ENCODE data around the gene WDR33. TPM values are rescaled to one million over a fixed set of nuclear protein-coding genes. Genes with fewer than 3 reads are reported as not detected.
"Not testable (repeated sequence)": the region's sequence is repeated elsewhere in the genome, so short reads cannot be mapped to it uniquely, and the experiment has no call there.

WDR33 gene
- total RNA-seq, 2 experiments from 2014 or later: 71.4 to 74.6 TPM

DNA sequence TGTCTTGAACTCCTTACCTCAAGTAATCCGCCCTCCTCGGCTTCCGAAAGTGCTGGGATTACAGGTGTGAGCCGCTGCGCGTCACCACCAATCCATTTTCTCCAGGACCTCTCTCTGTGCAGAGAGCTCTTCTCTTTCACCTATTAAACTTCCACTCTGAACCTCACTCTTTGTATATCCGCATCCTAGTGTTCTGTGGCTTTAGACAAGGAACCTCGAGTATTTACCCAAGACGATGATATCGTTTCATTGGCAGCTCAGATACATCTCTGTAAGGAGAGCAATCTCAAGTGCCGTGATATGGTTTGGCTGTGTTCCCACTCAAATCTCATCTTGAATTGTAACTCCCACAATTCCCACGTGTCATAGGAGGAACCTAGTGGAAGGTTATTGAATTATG lies 15.1 kb upstream of the WDR33 start:
- TF ChIP-seq CTCF (IDR thresholded peaks at IDR 0.05): no peak
- DNase-seq (no peak), ATAC-seq (no peak)
- no peak overlapping the region for H3K27ac Mint-ChIP-seq
- intact Hi-C loops (cut with micrococcal nuclease): no loop called here
- H3K27me3 Mint-ChIP-seq: no peaks in the 10 kb centered on the region
- peaks cover 17% of the 10 kb centered on the region for H3K36me3 Mint-ChIP-seq (ENCODE audit: low read depth)
- CTCF ChIA-PET: no interaction called here
- peaks cover 32% of the 10 kb centered on the region for H3K9me3 Mint-ChIP-seq
- peaks cover 25% of the 10 kb centered on the region for H3K4me1 Mint-ChIP-seq (ENCODE audit: low read depth)
- no peak overlapping the region for H3K4me3 Mint-ChIP-seq
- POLR2A ChIA-PET: interaction anchor here (0.7 kb wide), 1 partner anchor 15 kb away, joined by 5 read pairs; the partner anchor contains the start of gene WDR33

GRCh38 chr2:127820080-127820668 lies 9.2 kb upstream of the WDR33 start:
- ChIA-PET POLR2A (interaction anchor here (0.8 kb wide), 1 partner anchor 9 kb away, joined by 4 read pairs; no protein-coding TSS in a partner anchor), CTCF (no interaction called here)
- no peak overlapping the region for H3K4me3 Mint-ChIP-seq
- no peak for TF ChIP-seq CTCF (IDR thresholded peaks at IDR 0.05)
- peaks cover 18% of the 10 kb centered on the region for H3K9me3 Mint-ChIP-seq
- H3K4me1 Mint-ChIP-seq (ENCODE audit: low read depth): no peaks in the 10 kb centered on the region
- DNase-seq (no peak), ATAC-seq (no peak)
- intact Hi-C loops (cut with micrococcal nuclease): no loop called here
- no peaks in the 10 kb centered on the region for H3K36me3 Mint-ChIP-seq (ENCODE audit: low read depth)
- no peak overlapping the region for H3K27ac Mint-ChIP-seq
- no peaks in the 10 kb centered on the region for H3K27me3 Mint-ChIP-seq

DNA sequence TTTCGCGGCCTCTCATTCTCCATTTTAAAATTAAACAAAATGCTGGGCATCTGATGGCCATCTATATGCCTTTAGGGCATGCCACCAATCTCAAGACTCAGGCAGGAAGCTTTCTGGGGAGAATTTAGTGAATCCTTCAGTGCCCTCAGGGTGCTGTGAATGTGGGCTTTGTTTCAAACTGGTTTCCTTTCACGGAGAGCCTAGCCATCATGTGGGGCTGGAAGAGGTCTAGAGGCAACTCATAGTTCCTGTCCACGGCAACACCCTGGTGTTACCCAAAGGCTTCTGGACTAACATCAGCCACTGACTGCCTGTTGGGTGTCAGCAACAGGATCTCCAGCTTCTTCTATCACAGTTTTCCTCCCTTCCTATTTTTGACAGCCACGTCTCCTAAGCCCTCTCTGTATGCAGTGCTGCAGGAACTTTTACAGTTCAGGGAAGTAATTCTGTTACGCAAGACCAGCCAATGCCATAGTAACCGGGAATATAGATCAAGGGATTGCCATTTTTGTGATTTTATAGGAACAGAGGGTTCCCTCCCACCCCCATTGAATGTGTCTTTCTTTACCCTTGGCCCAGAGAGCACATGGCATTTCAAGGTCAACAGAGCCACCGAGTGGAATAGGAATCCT lies 7.9 kb upstream of the WDR33 start:
- CTCF ChIA-PET: no interaction called here
- H3K4me1 Mint-ChIP-seq (ENCODE audit: low read depth): no peaks in the 10 kb centered on the region

GRCh38 chr2:127818241-127818640 lies 7.3 kb upstream of the WDR33 start:
- H3K27ac Mint-ChIP-seq: no peak overlapping the region
- H3K4me1 Mint-ChIP-seq (ENCODE audit: low read depth): no peaks in the 10 kb centered on the region
- POLR2A ChIA-PET: interaction anchor here (0.8 kb wide), 1 partner anchor 13 kb away, joined by 4 read pairs; no protein-coding TSS in a partner anchor
- ATAC-seq: no peak
- H3K9me3 Mint-ChIP-seq: peaks cover 18% of the 10 kb centered on the region
- H3K36me3 Mint-ChIP-seq (ENCODE audit: low read depth): no peaks in the 10 kb centered on the region
- CTCF ChIA-PET: no interaction called here
- DNase-seq: no peak
- peaks cover under 1% of the 10 kb centered on the region for H3K27me3 Mint-ChIP-seq
- TF ChIP-seq CTCF (IDR thresholded peaks at IDR 0.05): no peak
- intact Hi-C loops (cut with micrococcal nuclease): no loop called here
- no peak overlapping the region for H3K4me3 Mint-ChIP-seq

More for the DNA sequence above, 7.9 kb upstream of the WDR33 start:
- Mint-ChIP-seq H3K9me3 (peaks cover 18% of the 10 kb centered on the region), H3K27ac (no peak overlapping the region), H3K4me3 (no peak overlapping the region), H3K27me3 (no peaks in the 10 kb centered on the region), H3K36me3 (ENCODE audit: low read depth) (no peaks in the 10 kb centered on the region)
- DNase-seq: no peak
- POLR2A ChIA-PET: interaction anchor here (0.8 kb wide), 1 partner anchor 14 kb away, joined by 4 read pairs; no protein-coding TSS in a partner anchor
- ATAC-seq: no peak
- no peak for TF ChIP-seq CTCF (IDR thresholded peaks at IDR 0.05)
- intact Hi-C loops (cut with micrococcal nuclease): no loop called here

- no peak for ATAC-seq
- Mint-ChIP-seq H3K36me3 (ENCODE audit: low read depth) (peaks cover 10% of the 10 kb centered on the region), H3K9me3 (peaks cover 3% of the 10 kb centered on the region), H3K27me3 (peaks cover 3% of the 10 kb centered on the region), H3K4me1 (ENCODE audit: low read depth) (peaks cover 11% of the 10 kb centered on the region), H3K27ac (no peak overlapping the region), H3K4me3 (no peak overlapping the region)
- no peak for DNase-seq
- CTCF ChIA-PET: interaction anchor here (1.4 kb wide), 1 partner anchor 9 kb away, joined by 3 read pairs; no protein-coding TSS in a partner anchor
- no peak for TF ChIP-seq CTCF (IDR thresholded peaks at IDR 0.05)
- POLR2A ChIA-PET: no interaction called here
- intact Hi-C loops (cut with micrococcal nuclease): no loop called here
These were observed 3.7 kb upstream of the WDR33 start for GRCh38 chr2:127814677-127815076.

- ATAC-seq; H3K27me3 Mint-ChIP-seq; H3K9me3 Mint-ChIP-seq; H3K4me3 Mint-ChIP-seq; DNase-seq; H3K27ac Mint-ChIP-seq; intact Hi-C loops (cut with micrococcal nuclease): not testable (repeated sequence)
- Mint-ChIP-seq H3K4me1 (ENCODE audit: low read depth) (peaks cover 25% of the 10 kb centered on the region), H3K36me3 (ENCODE audit: low read depth) (peaks cover 18% of the 10 kb centered on the region)
- ChIA-PET POLR2A (interaction anchor here (1.4 to 1.8 kb wide), 4 partner anchors 10 to 136 kb away, joined by 3 to 12 read pairs (median 5); no protein-coding TSS in a partner anchor), CTCF (interaction anchor here (1.2 to 3.6 kb wide), 4 partner anchors 17 to 223 kb away, joined by 3 to 8 read pairs (median 4); no protein-coding TSS in a partner anchor)
These were observed 1.5 kb upstream of the WDR33 start for GRCh38 chr2:127812441-127812840.
